OCI-LY3 (cell line): ENCODE results near the gene GMPR.

Source experiments
- H2AFZ ChIP-seq: fragments of 200-600, 300-600 bp; shearing (Covaris generic); 2 replicates; pipeline ENCODE4 v1.6.0; 2014; ENCODE audit warnings: antibody characterized with exemption, low read depth, low read length
- H3K27ac ChIP-seq: fragments of 200-600, 300-600 bp; sonication (generic); 2 replicates; pipeline ENCODE4 v1.5.1; 2014; ENCODE audit warnings: mild to moderate bottlenecking, low read length, moderate library complexity, mixed read lengths
- H3K27me3 ChIP-seq: fragments of 200-600, 300-600 bp; sonication (generic); 2 replicates; pipeline ENCODE4 v1.6.1; 2014; ENCODE audit warnings: low read depth, low read length, mixed read lengths
- H3K36me3 ChIP-seq: fragments of 200-600, 300-600 bp; sonication (generic); replicated peaks from 2 replicates; pipeline ENCODE3; 2014; ENCODE audit warnings: low read depth, low read length, mixed read lengths
- H3K4me1 ChIP-seq: fragments of 300-600, 200-600 bp; sonication (generic); 2 replicates; pipeline ENCODE4 v1.6.1; 2014; ENCODE audit warnings: low read length, mixed read lengths
- H3K4me2 ChIP-seq: fragments of 200-600, 300-600 bp; sonication (generic); 2 replicates; pipeline ENCODE4 v1.6.1; 2014; ENCODE audit warnings: low read length, mixed read lengths
- H3K4me3 ChIP-seq: fragments of 300-600, 200-600 bp; sonication (generic); 2 replicates; pipeline ENCODE4 v1.5.1; 2014; ENCODE audit warnings: antibody characterized with exemption, mild to moderate bottlenecking, low read length, moderate library complexity
- H3K79me2 ChIP-seq: fragments of 300-600, 200-600 bp; shearing (Covaris generic); 2 replicates; pipeline ENCODE4 v1.6.1; 2014; ENCODE audit warnings: mild to moderate bottlenecking, low read length, mixed read lengths
- H3K9ac ChIP-seq: fragments of 300-600, 200-600 bp; shearing (Covaris generic); 2 replicates; pipeline ENCODE4 v1.6.0; 2014; ENCODE audit warnings: mild to moderate bottlenecking, low read length, moderate library complexity
- H3K9me3 ChIP-seq: fragments of 200-600, 300-600 bp; shearing (Covaris generic); 2 replicates; pipeline ENCODE4 v1.6.1; 2014; ENCODE audit warnings: low read length, mixed read lengths; ENCODE audit not compliant: insufficient read depth
- H4K20me1 ChIP-seq: fragments of 200-600, 300-600 bp; sonication (generic); 2 replicates; pipeline ENCODE4 v1.6.1; 2016; ENCODE audit warnings: low read length, mixed read lengths; ENCODE audit not compliant: insufficient read depth
- CTCF ChIP-seq: fragments of 200-600, 300-600 bp; sonication (generic); IDR thresholded peaks from 2 replicates; pipeline ENCODE4 v1.5.1; 2014; ENCODE audit warnings: antibody characterized with exemption, low read length, low read depth
- EZH2phosphoT487 ChIP-seq: fragments of 200-600 bp; shearing (Covaris generic); IDR thresholded peaks from 2 replicates; pipeline ENCODE4 v1.6.1; 2018; ENCODE audit warnings: antibody characterized with exemption, mixed run types, low read depth

Gene GMPR

DNA sequence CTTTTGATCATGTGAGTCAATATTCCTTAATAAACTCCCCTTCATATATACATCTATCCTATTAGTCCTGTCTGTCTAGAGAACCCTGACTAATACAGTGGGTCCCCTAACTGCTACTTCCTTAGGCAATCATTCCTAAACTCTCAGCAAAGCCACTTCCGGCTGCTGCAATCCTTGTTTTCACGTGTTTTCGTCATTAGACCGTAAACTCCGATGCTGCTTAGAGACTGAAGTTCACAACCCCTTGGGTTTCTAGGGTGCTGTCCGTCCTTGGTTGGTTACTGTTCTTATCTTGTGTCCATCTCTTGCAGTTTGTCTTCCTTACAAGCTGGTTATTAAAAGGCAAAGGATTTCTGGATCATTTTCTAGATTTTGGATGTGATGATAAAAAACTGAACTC lies 106.4 kb downstream of the GMPR start:
- H3K4me2 ChIP-seq, result no peak overlapping the region
- H3K9me3 ChIP-seq, result no peaks in the 10 kb centered on the region
- H3K36me3 ChIP-seq, result no peaks in the 10 kb centered on the region
- H3K79me2 ChIP-seq, result no peaks in the 10 kb centered on the region
- H3K4me3 ChIP-seq, result no peak overlapping the region
- H3K4me1 ChIP-seq, result no peaks in the 10 kb centered on the region
- H4K20me1 ChIP-seq, result no peaks in the 10 kb centered on the region
- H3K27me3 ChIP-seq, result no peaks in the 10 kb centered on the region
- H2AFZ ChIP-seq, result no peak overlapping the region
- H3K27ac ChIP-seq, result no peak overlapping the region
- no peak overlapping the region for H3K9ac ChIP-seq
- TF ChIP-seq EZH2phosphoT487 (no peak), CTCF (no peak)
